Endodermal cell (in vitro differentiated cells): ENCODE results near the gene VRK1. TPM values are rescaled to one million over a fixed set of nuclear protein-coding genes. Genes with fewer than 3 reads are reported as not detected.

Experiments
- DNase-seq: peaks from one replicate; pipeline ENCODE4 v3.0.0-alpha.2; 2017
- H3K27ac ChIP-seq: 2 replicates; pipeline ENCODE4 v1.5.1; 2013; ENCODE audit warnings: mild to moderate bottlenecking, low read depth, low read length, moderate library complexity
- H3K27me3 ChIP-seq: 2 replicates; pipeline ENCODE4 v1.6.1; 2013; ENCODE audit warnings: mild to moderate bottlenecking, low read length, moderate library complexity; ENCODE audit not compliant: insufficient read depth, control insufficient read depth, poor library complexity, severe bottlenecking
- H3K36me3 ChIP-seq: 2 replicates; pipeline ENCODE4 v1.7.0; 2013; ENCODE audit warnings: mild to moderate bottlenecking, low read length, moderate library complexity; ENCODE audit not compliant: control insufficient read depth, insufficient read depth
- H3K4me1 ChIP-seq: one replicate; pipeline ENCODE4 v1.7.0; 2013; ENCODE audit warnings: low read length; ENCODE audit not compliant: control insufficient read depth, insufficient read depth
- H3K4me3 ChIP-seq: 2 replicates; pipeline ENCODE4 v1.5.1; 2013; ENCODE audit warnings: mild to moderate bottlenecking, low read length, moderate library complexity
- H3K9ac ChIP-seq: 2 replicates; pipeline ENCODE4 v1.6.1; 2013; ENCODE audit warnings: mild to moderate bottlenecking, low read length, moderate library complexity; ENCODE audit not compliant: poor library complexity, severe bottlenecking; ENCODE audit errors: extremely low read depth
- H3K9me3 ChIP-seq: 2 replicates; pipeline ENCODE4 v1.6.1; 2013; ENCODE audit warnings: mild to moderate bottlenecking, low read length, moderate library complexity; ENCODE audit not compliant: control insufficient read depth
- H3K27ac Mint-ChIP-seq: 2 replicates; pipeline ENCODE4 v1.8.0; 2020; ENCODE audit warnings: mixed read lengths
- H3K27me3 Mint-ChIP-seq: 2 replicates; pipeline ENCODE4 v1.8.0; 2021; ENCODE audit warnings: mild to moderate bottlenecking, mixed read lengths; ENCODE audit not compliant: insufficient read depth
- H3K36me3 Mint-ChIP-seq: 2 replicates; pipeline ENCODE4 v1.8.0; 2020; ENCODE audit warnings: low read depth, mixed read lengths
- H3K4me1 Mint-ChIP-seq: 2 replicates; pipeline ENCODE4 v1.8.0; 2020; ENCODE audit warnings: mixed read lengths
- H3K4me3 Mint-ChIP-seq: 2 replicates; pipeline ENCODE4 v1.8.0; 2020; ENCODE audit warnings: mild to moderate bottlenecking, moderate library complexity, mixed read lengths
- H3K9me3 Mint-ChIP-seq: 2 replicates; pipeline ENCODE4 v1.8.0; 2020; ENCODE audit warnings: mild to moderate bottlenecking, mixed read lengths
- WGBS, 2 experiments: methylation state at CpG; one replicate each; pipeline versions ENCODE4 v1.1.5 to v1.1.7; 2013; ENCODE audit warnings: missing lambda C conversion rate in 2 of 2, mixed read lengths in 1 of 2; ENCODE audit not compliant: insufficient coverage in 1 of 2, insufficient read length in 1 of 2; 5-methylcytosine and 5-hydroxymethylcytosine counted together
- total RNA-seq, 2 donors: library from RNA; stranded (reverse); fragmentation: NEBNext Ultra II Directional in 1 of 2; extraction: Animal tissue kit (Norgen Biotek cat#: 25700) in 1 of 2; gene quantifications; 2 replicates in 1 of 2; 3 replicates in 1 of 2; pipeline ENCODE4 v1.2.1, GENCODE V29; 2021
- TF ChIP-seq, protein P1 (sequence below): fragments of 200-600 bp; sonication (generic); conservative IDR thresholded peaks from 2 replicates; pipeline ENCODE4 v1.5.0; 2021; ENCODE audit warnings: antibody characterized with exemption, mild to moderate bottlenecking

Gene VRK1
- total RNA-seq, 2 donors from 2014 or later: 39.1 to 54.9 TPM

- no peak overlapping the region for H3K4me3 Mint-ChIP-seq
- H3K27ac Mint-ChIP-seq: peak overlapping the region; percentile 89
- H3K4me3 ChIP-seq: no peak overlapping the region
- H3K9me3 ChIP-seq: peaks cover 7% of the 10 kb centered on the region
- peaks cover 6% of the 10 kb centered on the region for H3K27me3 Mint-ChIP-seq
- 91 to 92% methylated on average over 5 to 8 of the region's 8 CpGs for WGBS, 2 experiments
- H3K27ac ChIP-seq: peak overlapping the region; percentile 24
- H3K4me1 Mint-ChIP-seq: peaks cover 9% of the 10 kb centered on the region
- peak; percentile 52 for DNase-seq
- no peaks in the 10 kb centered on the region for H3K36me3 ChIP-seq
- H3K9ac ChIP-seq: no peak overlapping the region
- H3K4me1 ChIP-seq: no peaks in the 10 kb centered on the region
- H3K36me3 Mint-ChIP-seq: no peaks in the 10 kb centered on the region
- TF ChIP-seq, protein P1, sequence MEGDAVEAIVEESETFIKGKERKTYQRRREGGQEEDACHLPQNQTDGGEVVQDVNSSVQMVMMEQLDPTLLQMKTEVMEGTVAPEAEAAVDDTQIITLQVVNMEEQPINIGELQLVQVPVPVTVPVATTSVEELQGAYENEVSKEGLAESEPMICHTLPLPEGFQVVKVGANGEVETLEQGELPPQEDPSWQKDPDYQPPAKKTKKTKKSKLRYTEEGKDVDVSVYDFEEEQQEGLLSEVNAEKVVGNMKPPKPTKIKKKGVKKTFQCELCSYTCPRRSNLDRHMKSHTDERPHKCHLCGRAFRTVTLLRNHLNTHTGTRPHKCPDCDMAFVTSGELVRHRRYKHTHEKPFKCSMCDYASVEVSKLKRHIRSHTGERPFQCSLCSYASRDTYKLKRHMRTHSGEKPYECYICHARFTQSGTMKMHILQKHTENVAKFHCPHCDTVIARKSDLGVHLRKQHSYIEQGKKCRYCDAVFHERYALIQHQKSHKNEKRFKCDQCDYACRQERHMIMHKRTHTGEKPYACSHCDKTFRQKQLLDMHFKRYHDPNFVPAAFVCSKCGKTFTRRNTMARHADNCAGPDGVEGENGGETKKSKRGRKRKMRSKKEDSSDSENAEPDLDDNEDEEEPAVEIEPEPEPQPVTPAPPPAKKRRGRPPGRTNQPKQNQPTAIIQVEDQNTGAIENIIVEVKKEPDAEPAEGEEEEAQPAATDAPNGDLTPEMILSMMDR: no peak
- no peaks in the 10 kb centered on the region for H3K9me3 Mint-ChIP-seq
- H3K27me3 ChIP-seq: no peaks in the 10 kb centered on the region
These were observed 42.9 kb upstream of the VRK1 start for GRCh38 chr14:96754162-96754844.

DNA sequence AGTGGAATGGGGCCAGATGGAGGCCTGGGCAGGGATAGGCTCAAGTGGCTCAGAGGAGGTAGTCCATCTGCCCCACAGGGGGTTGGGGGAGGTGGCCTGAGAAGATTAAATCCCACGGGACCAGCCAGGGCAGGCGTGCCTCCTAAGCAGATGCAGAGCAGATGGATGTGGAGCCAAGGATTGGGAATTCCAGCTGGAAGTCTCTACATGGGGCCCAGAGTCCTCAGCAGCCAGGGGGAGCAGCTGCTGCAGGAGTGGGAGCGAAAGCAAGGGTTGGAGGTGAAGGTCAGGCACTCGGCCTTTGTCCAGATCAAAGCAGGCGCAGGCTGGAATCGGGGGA lies 42.4 kb upstream of the VRK1 start:
- Mint-ChIP-seq H3K9me3 (no peaks in the 10 kb centered on the region), H3K4me1 (peaks cover 9% of the 10 kb centered on the region), H3K27me3 (peaks cover 7% of the 10 kb centered on the region), H3K4me3 (no peak overlapping the region), H3K27ac (no peak overlapping the region), H3K36me3 (no peaks in the 10 kb centered on the region)
- Histone ChIP-seq H3K9me3 (peaks cover 7% of the 10 kb centered on the region), H3K4me1 (no peaks in the 10 kb centered on the region), H3K27ac (peak overlapping the region; percentile 74), H3K9ac (no peak overlapping the region), H3K27me3 (peaks cover 2% of the 10 kb centered on the region), H3K36me3 (no peaks in the 10 kb centered on the region), H3K4me3 (no peak overlapping the region)
- DNase-seq: peak; percentile 95
- WGBS, 2 experiments: 81 to 87% methylated on average over 3 to 6 of the region's 6 CpGs
- TF ChIP-seq, protein P1: peak; percentile 71

DNA sequence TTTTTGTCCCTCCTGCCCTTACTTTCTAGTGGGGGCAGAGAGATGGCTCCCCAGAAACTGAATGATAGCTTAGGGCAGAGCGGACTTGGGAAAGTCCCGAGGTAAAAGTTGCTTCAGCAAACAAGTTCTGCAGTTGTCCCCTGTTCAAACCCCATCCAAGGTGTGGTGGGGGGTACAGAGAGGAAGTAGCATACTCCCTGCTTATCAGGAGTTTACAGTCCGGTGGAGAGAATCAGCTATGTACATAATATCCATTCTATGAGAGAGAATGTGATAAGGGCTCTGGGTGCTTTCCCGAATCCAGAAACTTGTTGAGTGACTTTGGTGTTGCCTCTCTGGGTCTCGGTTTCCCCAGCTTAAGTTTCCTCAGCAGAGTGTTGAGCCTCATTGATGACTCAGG lies 40.4 kb upstream of the VRK1 start:
- H3K27me3 ChIP-seq: peaks cover 12% of the 10 kb centered on the region
- no peaks in the 10 kb centered on the region for H3K9me3 Mint-ChIP-seq
- no peak overlapping the region for H3K4me3 Mint-ChIP-seq
- H3K4me1 Mint-ChIP-seq: peaks cover 9% of the 10 kb centered on the region
- no peak for DNase-seq
- TF ChIP-seq, protein P1: no peak
- H3K9ac ChIP-seq: no peak overlapping the region
- no peak overlapping the region for H3K27ac ChIP-seq
- no peaks in the 10 kb centered on the region for H3K36me3 ChIP-seq
- no peak overlapping the region for H3K4me3 ChIP-seq
- no peaks in the 10 kb centered on the region for H3K9me3 ChIP-seq
- WGBS, 2 experiments: 50 to 74% methylated on average over 2 to 5 of the region's 5 CpGs
- peaks cover 18% of the 10 kb centered on the region for H3K27me3 Mint-ChIP-seq
- no peak overlapping the region for H3K27ac Mint-ChIP-seq
- no peaks in the 10 kb centered on the region for H3K4me1 ChIP-seq
- H3K36me3 Mint-ChIP-seq: no peaks in the 10 kb centered on the region
